Cardiac muscle cell (in vitro differentiated cells and primary cell): Measurements from ENCODE around the gene SH2D4B. TPM values are rescaled to one million over a fixed set of nuclear protein-coding genes. Genes with fewer than 3 reads are reported as not detected.

Experiments
- DNase-seq, 2 donors: peaks; one replicate each; pipeline versions ENCODE4 v3.0.0 to v3.0.0-alpha.2; 2010 to 2017; ENCODE audit warnings: low read depth in 1 of 2, low spot score in 1 of 2
- H3K27ac ChIP-seq: fragments of 200-600 bp; sonication (generic); 2 replicates; pipeline ENCODE4 v1.5.1; 2016
- H3K27me3 ChIP-seq: fragments of 200-600 bp; sonication (generic); 2 replicates; pipeline ENCODE4 v1.6.0; 2016; ENCODE audit warnings: control low read depth
- H3K36me3 ChIP-seq: fragments of 200-600 bp; sonication (generic); 2 replicates; pipeline ENCODE4 v1.5.1; 2016; ENCODE audit warnings: control low read depth
- H3K4me1 ChIP-seq: fragments of 200-600 bp; sonication (generic); 2 replicates; pipeline ENCODE4 v1.8.1; 2017; ENCODE audit warnings: low read depth, mild to moderate bottlenecking, mixed run types
- H3K4me3 ChIP-seq: fragments of 200-600 bp; sonication (generic); 2 replicates; pipeline ENCODE4 v1.5.1; 2016; ENCODE audit warnings: mild to moderate bottlenecking
- H3K9me3 ChIP-seq: fragments of 200-600 bp; sonication (generic); 2 replicates; pipeline ENCODE4 v1.5.1; 2017; ENCODE audit warnings: low read depth, mild to moderate bottlenecking, control low read depth
- polyA plus RNA-seq: library from polyadenylated mRNA; unstranded; fragments of >200 nt; fragmentation: Nextera tagmentation; extraction: Ambion mirVana; gene quantifications from 2 replicates; pipeline ENCODE4 v1.2.1, GENCODE V29; 2016
- total RNA-seq: library from RNA; depleted of rRNA; stranded (reverse); fragments of >200 nt; gene quantifications from 2 replicates; pipeline ENCODE4 v1.2.3, GENCODE V29; 2016
- TF ChIP-seq, protein P1 (sequence below): IDR thresholded peaks from 2 replicates; pipeline ENCODE4 v1.5.1; 2012; ENCODE audit warnings: low read depth, mild to moderate bottlenecking, low read length

Gene SH2D4B
- total and polyA plus RNA-seq, 2 experiments from 2014 or later: not detected

DNA sequence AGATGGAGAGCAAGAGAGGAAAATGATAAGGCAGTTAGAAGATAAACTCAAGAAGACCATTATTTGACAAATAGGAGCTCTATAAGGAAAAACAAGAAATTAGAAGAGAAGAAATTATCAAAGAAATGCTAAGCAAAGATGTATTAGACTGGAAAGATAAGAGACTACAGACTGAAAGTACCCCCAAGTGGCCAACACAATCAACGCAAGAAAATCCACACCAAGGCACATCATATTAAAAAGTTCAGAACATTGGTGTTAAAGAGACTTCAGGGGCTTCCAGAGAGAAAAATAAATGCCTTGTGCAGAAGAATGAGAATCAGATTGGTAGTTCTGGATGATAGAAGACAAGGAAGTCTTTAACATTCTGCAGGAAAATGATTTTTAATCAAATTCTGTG lies 46.0 kb downstream of the SH2D4B start:
- Histone ChIP-seq H3K27me3 (no peaks in the 10 kb centered on the region), H3K4me1 (no peaks in the 10 kb centered on the region), H3K9me3 (no peaks in the 10 kb centered on the region), H3K27ac (no peak overlapping the region), H3K36me3 (no peaks in the 10 kb centered on the region), H3K4me3 (no peak overlapping the region)
- TF ChIP-seq, protein P1, sequence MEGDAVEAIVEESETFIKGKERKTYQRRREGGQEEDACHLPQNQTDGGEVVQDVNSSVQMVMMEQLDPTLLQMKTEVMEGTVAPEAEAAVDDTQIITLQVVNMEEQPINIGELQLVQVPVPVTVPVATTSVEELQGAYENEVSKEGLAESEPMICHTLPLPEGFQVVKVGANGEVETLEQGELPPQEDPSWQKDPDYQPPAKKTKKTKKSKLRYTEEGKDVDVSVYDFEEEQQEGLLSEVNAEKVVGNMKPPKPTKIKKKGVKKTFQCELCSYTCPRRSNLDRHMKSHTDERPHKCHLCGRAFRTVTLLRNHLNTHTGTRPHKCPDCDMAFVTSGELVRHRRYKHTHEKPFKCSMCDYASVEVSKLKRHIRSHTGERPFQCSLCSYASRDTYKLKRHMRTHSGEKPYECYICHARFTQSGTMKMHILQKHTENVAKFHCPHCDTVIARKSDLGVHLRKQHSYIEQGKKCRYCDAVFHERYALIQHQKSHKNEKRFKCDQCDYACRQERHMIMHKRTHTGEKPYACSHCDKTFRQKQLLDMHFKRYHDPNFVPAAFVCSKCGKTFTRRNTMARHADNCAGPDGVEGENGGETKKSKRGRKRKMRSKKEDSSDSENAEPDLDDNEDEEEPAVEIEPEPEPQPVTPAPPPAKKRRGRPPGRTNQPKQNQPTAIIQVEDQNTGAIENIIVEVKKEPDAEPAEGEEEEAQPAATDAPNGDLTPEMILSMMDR: no peak
- DNase-seq: no peak

DNA sequence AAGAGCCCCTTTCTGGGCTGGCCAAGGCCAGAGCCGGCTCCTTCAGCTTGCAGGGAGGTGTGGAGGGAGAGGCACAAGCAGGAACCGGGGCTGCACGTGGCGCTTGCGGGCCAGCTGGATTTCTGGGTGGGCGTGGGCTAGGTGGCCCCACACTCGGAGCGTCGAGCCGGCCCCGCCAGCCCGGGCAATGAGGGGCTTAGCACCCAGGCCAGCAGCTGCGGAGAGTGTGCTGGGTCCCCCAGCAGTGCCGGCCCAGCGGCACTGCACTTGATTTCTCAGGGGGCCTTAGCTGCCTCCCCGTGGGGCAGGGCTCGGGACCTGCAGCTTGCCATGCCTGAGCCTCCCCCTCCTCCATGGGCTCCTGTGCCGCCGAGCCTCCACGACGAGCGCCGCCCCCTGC lies 48.1 kb downstream of the SH2D4B start:
- Histone ChIP-seq H3K27me3 (no peaks in the 10 kb centered on the region), H3K27ac (no peak overlapping the region), H3K36me3 (no peaks in the 10 kb centered on the region), H3K9me3 (no peaks in the 10 kb centered on the region), H3K4me1 (no peaks in the 10 kb centered on the region), H3K4me3 (no peak overlapping the region)
- TF ChIP-seq, protein P1: no peak
- DNase-seq: no peak

DNA sequence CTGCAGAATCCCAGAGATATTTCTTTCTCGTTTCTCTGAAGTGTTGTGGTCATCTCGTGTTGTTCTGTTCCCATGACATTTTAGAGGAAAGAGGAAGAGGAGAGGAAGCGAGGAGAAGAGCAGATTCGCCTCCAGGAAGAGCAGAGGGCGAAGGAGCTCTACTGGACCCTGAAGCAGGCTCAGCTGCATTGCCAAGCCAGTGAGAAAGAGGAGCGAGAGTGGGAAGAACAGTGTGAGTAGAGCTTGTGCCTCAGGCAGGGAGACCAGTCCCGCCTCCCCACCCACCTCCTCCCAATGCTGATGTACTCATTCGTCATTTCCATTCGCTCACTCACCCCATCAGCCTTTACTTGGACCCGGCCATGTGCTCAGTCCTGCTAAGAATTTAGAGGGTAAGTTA lies 50.8 kb downstream of the SH2D4B start:
- DNase-seq: no peak
- Histone ChIP-seq H3K4me1 (no peaks in the 10 kb centered on the region), H3K4me3 (no peak overlapping the region), H3K27ac (no peak overlapping the region), H3K36me3 (no peaks in the 10 kb centered on the region), H3K9me3 (no peaks in the 10 kb centered on the region), H3K27me3 (no peaks in the 10 kb centered on the region)
- TF ChIP-seq, protein P1: no peak

DNA sequence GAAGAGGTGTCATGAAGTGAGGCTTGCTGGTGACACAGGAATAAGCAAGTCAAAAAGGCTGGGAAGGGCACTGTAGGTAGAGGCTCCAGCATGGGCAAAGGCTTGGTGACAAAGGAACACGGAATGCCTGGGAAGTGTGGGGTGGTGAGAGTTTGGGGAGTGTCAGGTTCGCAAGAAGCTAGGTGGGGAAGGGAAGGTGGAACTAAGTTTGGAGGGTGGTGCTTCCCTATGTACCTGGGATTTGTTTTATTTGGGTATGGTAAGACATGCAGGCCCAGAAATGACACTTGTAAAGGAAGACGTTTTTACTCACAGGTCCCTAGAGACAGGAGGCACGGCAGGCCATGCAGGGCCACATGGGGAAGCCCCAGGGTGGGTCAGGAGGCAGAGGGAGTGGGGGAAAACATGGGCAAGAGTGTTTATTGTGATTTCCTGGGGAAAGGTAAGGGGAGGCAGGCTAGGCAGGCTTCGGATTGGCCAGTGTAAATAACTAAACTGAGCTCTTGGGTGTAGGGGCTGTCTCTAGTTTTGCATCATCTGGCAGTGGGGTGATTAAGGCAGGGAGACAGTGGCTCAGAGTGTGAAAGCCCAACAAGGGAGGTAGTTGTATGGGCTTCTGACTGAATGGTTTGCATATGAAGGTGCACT lies 52.1 kb downstream of the SH2D4B start:
- Histone ChIP-seq H3K4me3 (no peak overlapping the region), H3K9me3 (no peaks in the 10 kb centered on the region), H3K27me3 (no peaks in the 10 kb centered on the region), H3K4me1 (no peaks in the 10 kb centered on the region), H3K36me3 (no peaks in the 10 kb centered on the region), H3K27ac (no peak overlapping the region)
- no peak for DNase-seq
- TF ChIP-seq, protein P1: no peak

DNA sequence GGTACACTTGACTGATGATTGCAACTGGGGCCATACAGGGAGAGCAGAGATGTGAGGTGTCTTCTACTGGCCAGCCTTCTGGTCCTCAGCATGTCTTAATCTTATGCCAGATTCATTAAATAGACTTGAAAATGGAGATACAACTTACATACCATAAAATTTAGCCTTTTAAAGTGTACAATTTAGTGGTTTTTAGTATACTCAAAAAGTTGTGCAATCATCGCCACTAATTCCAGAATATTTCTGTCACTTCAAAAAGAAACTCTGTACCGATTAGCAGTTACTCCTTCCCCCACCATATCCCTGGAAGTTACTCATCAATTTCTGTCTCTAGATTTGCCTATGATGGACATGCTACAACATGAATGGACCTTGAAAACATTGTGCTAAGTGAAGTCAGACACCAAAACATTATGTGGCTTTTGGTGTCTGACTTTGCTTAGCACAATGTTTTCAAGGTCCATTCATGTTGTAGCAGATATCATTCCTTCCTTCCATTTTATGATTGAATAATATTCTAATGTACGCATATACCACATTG lies 53.0 kb downstream of the SH2D4B start:
- H3K36me3 ChIP-seq: no peaks in the 10 kb centered on the region
- no peaks in the 10 kb centered on the region for H3K9me3 ChIP-seq
- DNase-seq: no peak
- no peak overlapping the region for H3K4me3 ChIP-seq
- H3K27ac ChIP-seq: no peak overlapping the region
- no peaks in the 10 kb centered on the region for H3K27me3 ChIP-seq
- H3K4me1 ChIP-seq: peaks cover 5% of the 10 kb centered on the region
- TF ChIP-seq, protein P1: no peak
